AG10803 (cell line): ENCODE results near the gene NFIC.

Experiments used
- DNase-seq: peaks from one replicate; pipeline ENCODE4 v3.0.0; 2010; ENCODE audit warnings: low read depth
- H3K4me3 ChIP-seq: 2 replicates; pipeline ENCODE4 v1.5.1; 2011; ENCODE audit warnings: mild to moderate bottlenecking, low read length, control low read depth
- TF ChIP-seq, protein P1 (sequence below): conservative IDR thresholded peaks from 2 replicates; pipeline ENCODE4 v1.5.1; 2011; ENCODE audit warnings: mild to moderate bottlenecking, low read length, control low read depth, inconsistent platforms

The NFIC gene

DNA sequence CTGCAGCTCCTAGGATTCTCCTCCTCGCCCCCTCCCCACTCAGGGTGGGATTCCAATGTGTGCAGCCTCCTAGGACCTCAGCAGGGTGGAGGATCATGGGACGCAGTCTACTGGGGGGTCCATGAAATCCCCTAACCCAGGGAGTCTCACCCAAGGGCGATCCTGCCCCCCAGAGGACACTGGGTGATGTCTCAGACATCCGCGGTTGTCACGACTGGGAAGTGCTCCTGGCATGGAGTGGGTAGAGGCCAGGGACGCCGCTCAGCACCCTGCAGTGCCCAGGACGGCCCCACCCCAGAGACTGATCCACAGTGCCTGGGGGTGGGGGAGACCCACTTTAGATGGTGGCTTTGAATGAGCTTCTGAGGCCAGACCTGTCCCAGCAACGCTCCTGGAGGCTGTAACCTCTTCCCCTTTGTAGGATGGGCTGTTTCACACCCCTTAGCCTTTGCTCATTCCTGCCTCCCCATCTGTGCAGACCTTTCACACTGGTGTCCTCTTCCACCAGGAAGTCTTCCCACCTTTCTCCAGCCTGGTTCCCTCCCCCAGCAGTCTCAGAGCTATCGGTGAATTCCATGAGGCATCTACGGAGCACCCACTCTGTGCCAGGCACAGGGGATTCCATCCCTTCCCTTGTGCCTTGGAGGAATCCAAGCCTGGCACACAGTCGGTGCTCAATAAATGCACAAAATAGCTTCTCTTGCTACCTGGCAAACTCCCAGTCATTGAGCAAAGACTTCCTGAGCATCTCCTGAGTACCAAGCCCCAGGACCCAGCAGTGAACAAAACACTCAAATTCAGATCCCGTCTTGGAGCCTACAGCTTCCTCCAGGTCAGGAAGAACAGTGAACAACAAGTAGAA lies 103.5 kb downstream of the NFIC start:
- no peak for DNase-seq
- TF ChIP-seq, protein P1, sequence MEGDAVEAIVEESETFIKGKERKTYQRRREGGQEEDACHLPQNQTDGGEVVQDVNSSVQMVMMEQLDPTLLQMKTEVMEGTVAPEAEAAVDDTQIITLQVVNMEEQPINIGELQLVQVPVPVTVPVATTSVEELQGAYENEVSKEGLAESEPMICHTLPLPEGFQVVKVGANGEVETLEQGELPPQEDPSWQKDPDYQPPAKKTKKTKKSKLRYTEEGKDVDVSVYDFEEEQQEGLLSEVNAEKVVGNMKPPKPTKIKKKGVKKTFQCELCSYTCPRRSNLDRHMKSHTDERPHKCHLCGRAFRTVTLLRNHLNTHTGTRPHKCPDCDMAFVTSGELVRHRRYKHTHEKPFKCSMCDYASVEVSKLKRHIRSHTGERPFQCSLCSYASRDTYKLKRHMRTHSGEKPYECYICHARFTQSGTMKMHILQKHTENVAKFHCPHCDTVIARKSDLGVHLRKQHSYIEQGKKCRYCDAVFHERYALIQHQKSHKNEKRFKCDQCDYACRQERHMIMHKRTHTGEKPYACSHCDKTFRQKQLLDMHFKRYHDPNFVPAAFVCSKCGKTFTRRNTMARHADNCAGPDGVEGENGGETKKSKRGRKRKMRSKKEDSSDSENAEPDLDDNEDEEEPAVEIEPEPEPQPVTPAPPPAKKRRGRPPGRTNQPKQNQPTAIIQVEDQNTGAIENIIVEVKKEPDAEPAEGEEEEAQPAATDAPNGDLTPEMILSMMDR: peak; percentile 15; the same call in 1 of the 2 replicates
- H3K4me3 ChIP-seq: no peak overlapping the region

DNA sequence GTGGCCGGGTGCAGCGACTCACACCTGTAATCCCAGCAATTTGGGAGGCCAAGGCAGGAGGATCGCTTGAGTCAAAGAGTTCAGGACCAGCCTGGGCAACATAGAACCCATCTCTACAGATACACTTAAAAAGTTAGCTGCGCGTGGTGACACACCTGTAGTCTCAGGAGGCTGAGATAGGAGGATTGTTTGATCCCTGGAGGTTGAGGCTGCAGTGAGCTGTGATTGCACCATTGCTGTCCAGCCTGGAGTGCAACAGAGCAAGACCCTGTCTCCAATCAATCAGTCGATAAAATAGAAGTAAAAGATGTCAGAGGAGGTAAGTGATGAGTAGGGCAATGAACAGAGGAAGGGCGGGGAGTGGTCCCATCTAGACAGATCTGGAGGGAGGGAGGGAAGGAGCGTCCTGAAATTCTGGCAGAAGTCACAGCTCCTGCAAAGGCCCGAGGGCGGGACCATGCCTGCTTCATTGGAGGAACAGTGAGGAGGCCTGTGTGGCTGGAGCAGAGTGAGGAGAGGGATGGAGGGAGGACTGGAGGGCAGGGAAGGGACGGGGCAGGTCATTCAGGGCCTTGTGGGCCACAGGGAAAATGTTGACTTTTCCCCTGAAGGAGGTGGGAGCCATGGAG lies 104.2 kb downstream of the NFIC start:
- DNase-seq: peak; percentile 13
- no peak overlapping the region for H3K4me3 ChIP-seq
- TF ChIP-seq, protein P1: no peak

DNA sequence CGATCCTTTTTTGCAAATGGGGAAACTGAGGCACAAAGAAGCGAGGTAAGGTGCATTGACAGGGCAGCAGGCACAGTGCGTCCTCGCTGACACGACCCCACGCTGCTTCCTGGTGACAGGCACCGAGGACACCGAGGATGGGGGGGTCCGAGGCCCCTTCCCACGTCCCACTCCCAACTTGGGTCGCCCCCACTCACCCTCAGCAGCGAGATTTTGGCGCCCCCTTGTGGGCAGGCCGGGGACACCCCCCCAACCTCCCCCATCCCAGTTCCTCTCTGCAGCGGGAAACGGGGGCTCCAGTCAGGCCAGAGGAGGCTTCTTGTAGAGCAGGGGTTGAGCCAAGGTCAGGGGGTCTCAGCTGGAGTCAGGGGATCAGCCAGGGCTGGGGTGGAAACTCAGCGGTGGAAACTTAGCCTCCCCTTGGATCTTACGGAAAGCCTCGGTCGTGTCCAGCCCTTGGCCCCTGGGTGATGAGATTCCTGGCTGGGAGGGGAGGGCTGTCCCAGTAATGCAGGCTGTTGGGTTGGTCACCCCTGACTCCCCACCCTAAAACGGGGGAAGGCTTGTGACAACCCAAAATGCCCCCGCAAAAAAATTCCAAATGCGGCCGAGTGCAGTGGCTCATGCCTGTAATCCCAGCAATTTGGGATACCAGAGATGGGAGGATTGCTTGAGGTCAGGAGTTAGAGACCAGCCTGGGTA lies 105.7 kb downstream of the NFIC start:
- DNase-seq: no peak
- TF ChIP-seq, protein P1: peak; percentile 77
- no peak overlapping the region for H3K4me3 ChIP-seq

DNA sequence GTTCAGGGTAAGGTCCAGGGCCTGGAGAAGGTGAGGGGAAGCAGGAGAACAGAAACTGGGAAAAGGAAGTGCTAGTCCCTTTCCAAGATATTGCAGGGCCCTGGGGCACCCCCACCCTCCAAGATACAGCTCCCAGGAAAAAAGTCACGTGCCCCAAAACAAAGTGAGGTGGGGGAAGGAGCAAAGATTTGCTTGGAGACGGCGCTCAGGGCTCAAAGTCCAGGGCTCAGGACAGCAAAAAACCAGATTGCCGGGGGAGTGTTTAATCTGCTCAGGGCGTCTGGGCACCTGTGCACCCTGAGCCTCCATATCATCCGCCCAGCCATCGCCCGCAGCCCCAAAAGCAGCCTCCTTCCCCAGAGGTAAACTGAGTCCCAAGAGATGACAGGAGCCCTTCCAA lies 107.6 kb downstream of the NFIC start:
- H3K4me3 ChIP-seq: no peak overlapping the region
- no peak for DNase-seq
- TF ChIP-seq, protein P1: no peak

DNA sequence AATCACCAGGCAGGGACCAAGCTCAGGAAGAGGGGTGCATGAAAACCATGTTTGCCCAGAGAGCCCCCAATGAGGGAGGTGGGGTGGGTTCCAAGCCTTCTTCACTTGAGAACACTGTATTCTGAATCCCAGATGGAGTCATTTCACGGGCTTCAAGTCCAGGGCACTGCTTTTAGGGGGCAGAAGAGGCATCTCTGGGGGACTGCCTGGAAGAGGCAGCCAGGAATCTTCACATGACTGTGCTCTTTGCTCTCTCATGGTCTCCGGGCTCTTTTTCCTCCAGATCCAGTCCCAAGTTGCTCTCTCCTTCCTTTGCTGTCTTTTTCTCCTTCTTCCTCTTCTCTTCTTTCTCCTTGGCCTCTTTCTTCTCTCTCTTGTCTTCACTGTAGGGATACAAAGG lies 108.2 kb downstream of the NFIC start:
- DNase-seq: no peak
- no peak overlapping the region for H3K4me3 ChIP-seq
- TF ChIP-seq, protein P1: no peak

DNA sequence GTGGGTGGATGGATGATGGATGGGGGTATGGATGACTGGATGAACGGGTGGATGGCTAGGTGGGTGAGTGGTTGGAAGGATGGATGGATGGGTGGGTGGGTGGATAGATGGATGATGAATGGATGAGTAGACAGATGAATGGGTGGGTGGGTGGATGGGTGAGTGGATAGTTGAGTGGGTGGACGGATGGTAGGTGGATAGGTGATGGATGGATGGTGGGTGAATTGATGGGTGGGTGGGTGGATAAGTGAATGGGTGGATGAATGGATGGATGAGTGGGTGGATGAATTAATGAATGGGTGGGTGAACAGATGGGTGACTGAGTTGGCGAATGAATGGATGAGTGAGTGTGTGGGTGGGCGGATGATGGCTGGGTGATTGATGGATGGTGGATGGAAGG lies 109.1 kb downstream of the NFIC start:
- DNase-seq: no peak
- TF ChIP-seq, protein P1: no peak
- H3K4me3 ChIP-seq: no peak overlapping the region
